DMS153 treated with DMSO at 0.1 percent for 48 hours (cell line): ENCODE measurements around the gene TOP3A.
A peak's percentile ranks its signal among the peaks of the same experiment; 100 is the strongest.

Experiments
- DNase-seq: peaks from one replicate; lab custom pipeline; 2025; ENCODE audit not compliant: unreplicated experiment; lab: John Stamatoyannopoulos, UW

The TOP3A gene

DNA sequence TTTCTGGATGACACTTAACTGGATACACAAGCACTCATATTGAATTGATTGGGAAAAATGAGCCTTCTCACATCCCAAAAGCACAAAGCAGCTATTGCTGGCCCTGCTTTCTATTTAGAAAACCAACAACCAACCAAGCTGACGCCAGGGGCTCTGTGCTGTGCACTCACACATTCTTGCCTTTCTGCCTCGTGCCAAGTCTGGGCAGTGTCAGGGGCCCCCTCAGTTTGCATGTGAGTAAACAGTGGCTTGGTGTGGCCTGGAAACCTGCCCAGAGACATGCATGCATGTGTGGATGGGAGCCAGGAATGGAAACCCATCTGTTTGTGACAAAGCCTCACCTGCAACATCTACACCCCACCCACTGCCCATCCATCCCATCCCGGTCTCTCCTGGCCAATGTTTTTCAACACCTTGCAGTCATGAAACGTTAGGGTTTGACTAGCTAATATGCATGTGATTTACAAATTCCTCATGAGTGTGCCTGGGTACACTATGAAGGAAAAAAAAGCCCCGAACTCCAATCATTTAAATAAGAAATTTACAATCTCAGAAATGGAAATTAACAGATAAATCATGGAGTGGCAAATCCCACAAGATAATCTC lies 33.9 kb downstream of the TOP3A start:
- DNase-seq: no peak

DNA sequence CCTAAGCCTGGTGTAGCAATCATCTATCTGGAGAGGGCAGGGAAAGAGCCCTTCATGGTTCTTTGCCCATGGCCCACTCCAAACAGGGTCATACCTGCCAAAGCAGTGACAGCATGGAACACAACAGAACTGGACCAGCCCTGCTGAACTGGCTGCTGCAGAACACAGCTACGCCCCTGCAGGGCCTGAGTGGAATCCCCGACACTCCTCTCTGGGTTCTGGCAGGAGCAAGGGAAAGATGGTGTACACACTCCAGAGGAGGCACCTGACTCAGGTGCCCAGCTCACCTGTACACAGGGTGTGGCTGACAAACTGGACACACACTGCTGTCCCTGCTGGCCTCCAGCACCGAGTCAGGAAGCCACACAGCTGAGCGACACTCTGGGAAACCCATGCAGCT lies 34.5 kb downstream of the TOP3A start:
- DNase-seq: no peak

DNA sequence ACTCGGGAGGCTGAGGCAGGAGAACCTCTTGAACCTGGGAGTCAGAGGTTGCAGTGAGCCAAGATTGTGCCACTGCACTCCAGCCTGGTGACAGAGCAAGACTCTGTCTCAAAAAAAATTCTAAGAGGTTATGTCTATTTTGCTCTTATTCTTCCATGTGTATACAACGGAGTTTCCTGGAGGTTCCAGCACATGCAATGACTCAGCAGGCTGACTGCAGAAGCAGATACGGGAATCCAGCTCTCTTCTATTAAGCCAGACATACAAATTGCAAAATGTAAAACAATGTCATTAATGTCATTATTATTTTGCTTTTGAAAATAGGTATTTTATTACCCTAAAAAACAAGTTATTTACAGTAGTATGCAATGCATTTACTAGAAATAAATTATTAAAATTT lies 35.9 kb downstream of the TOP3A start:
- DNase-seq: no peak

DNA sequence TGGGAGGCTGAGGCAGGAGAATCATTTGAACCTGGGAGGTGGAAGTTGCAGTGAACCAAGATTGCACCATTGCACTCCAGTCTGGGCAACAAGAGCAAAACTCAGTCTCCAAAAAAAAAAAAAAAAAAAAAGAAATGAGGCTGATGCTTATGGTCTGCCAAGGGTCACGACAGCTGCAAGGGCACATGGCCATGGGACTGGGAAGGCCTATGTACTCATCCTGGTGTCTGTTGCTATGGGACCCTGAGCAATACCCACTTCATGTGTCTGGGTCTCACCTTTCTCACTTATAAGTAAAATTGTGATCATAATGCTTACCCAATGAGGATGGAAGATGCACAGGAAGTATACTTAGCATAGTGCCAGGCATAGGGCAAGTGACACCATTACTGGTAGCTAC lies 37.7 kb downstream of the TOP3A start:
- no peak for DNase-seq

DNA sequence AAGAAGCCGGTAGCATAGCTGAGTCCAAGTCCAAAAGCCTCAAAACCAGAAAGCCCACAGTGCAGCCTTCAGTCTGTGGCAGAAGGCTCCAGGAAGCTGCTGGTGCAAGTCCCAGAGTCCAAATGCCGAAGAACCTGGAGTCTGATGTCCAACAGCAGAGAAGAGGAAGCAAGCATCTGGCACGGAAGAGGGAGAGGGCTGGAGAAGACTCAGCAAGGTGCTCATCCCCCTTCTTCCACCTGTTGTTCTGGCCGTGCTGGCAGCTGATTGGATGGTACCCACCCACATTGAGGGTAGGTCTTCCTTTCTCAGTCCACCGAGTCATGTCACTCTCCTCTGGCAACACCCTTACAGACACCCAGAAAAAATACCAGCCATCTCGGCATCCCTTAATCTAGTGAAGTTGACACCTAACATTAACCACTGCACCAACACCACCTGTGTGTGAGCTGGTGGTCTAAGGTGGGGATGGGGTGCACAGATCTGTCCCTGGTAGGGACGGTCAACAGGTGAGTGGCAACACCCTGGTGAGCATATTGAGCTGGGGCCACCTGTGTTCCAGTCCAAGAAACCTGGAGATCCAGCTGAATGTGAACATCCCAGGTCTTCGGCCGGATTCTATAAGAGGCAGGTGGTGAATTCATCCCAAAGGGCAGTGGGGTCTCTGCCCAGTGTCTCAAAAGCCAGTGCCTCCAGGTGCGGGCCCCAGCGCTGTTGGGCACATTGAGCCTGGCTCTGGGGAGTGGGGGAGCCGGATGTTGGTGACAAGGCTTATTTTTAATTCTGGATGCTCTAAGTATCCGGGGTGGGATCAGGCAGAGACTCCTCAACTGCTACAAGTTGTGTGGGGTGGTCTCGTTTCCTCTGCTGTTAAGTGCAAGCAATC lies 44.5 kb downstream of the TOP3A start:
- DNase-seq: no peak

- DNase-seq: no peak
Observed at GRCh38 chr17:18267927-18268711, 46.7 kb downstream of the TOP3A start.

DNA sequence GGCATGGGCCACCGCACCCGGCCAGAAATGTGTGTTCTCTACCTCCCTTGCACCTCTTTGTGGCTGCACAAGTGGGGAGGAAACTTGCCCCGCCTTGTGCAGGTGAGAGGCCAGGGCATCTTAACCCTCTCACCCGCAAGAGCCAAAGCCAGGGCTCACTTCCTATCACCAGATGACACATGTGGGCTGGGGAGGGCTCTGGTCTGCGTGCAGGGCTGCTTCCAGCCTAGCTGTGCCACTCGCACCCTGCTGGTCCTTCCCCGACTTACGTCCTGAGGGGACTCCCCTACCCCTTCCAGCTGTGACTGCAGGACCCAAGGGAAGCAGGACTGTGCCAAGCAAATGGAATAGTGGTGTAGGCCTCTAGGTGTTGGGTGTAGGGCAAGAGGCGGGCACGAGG lies 47.4 kb downstream of the TOP3A start:
- no peak for DNase-seq

- no peak for DNase-seq
Observed at GRCh38 chr17:18263885-18264682, 50.7 kb downstream of the TOP3A start.

- no peak for DNase-seq
Observed at GRCh38 chr17:18262641-18263040, 52.2 kb downstream of the TOP3A start.

GRCh38 chr17:18262111-18262510 lies 52.7 kb downstream of the TOP3A start:
- DNase-seq: no peak

GRCh38 chr17:18261659-18262058 lies 53.1 kb downstream of the TOP3A start:
- DNase-seq: no peak

DNA sequence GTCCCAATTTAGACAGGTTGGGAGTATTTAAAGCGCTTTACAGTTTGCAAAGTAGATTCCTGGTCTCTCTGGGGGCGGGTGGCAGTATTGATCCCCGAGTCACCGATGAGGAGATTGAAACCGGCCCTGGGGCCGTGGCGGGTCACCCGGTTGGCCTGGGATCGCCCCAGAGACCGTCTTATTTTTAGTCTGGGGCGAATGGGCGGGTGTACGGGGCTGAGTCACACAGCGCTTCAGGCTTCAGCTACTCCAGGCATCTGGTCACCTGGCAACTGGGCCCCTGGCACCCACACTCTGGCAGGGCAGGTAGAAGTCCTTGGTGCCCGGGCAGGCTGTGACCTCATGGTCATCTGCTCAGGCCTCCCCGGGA lies 53.7 kb downstream of the TOP3A start:
- DNase-seq: no peak

- DNase-seq: peak; percentile 41
Observed at GRCh38 chr17:18260332-18261145, 54.3 kb downstream of the TOP3A start, which contains the start of gene MIEF2. Gene MIEF2 (plus strand): TSS chr17:18260662. CDS start chr17:18262721, 2,059 bp downstream.

- DNase-seq: no peak
Observed at GRCh38 chr17:18259621-18260331, 55.0 kb downstream of the TOP3A start.

GRCh38 chr17:18258356-18259038 lies 56.3 kb downstream of the TOP3A start, which contains the start of gene FLII:
Gene FLII (minus strand): TSS chr17:18258738. CDS start chr17:18258690, 48 bp downstream.
- no peak for DNase-seq

GRCh38 chr17:18257982-18258355 lies 56.8 kb downstream of the TOP3A start:
- no peak for DNase-seq

- DNase-seq: no peak
Observed at GRCh38 chr17:18257268-18257981, 57.4 kb downstream of the TOP3A start.

- DNase-seq: no peak
Observed at GRCh38 chr17:18256776-18257175, 58.0 kb downstream of the TOP3A start.
